ENCODE results near the gene RC3H1. TPM values are rescaled to one million over a fixed set of nuclear protein-coding genes. Genes with fewer than 3 reads are reported as not detected.

The RC3H1 gene
- total and polyA plus RNA-seq, 2 donors: 8.8 to 16.5 TPM

DNA sequence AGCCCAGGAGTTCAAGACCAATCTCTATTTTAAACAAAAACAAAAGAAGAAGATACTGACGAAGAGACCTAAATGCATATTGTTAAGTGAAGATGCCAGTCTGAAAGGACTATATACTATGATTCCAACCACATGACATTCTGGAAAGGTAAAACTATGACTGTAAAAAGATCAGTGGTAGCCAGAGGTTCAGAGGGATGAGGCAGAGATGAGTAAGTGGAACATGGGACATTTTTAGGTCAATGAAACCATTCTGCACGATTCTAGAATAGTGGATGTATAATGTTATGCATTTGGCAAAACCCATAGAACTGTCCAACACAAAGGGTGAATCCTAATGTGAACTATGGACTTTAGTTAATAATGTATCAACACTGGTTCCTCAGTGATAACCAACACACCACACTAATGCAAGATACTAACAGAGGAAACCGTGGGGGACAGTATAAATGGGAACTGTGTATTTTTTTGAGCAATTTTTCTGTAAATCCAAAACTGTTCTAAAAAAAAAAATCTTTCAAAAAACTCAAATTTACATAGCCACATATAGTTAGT lies 8.2 kb downstream of the RC3H1 start:
- no peak overlapping the region for H3K4me3 ChIP-seq (ENCODE audit: low read length in 2 of 2)
- H3K9me3 ChIP-seq (ENCODE audit: control insufficient read depth in 2 of 2, insufficient read depth in 1 of 2, low read length in 1 of 2): no peaks in the 10 kb centered on the region
- WGBS: 95% methylated on average over 3 of the region's 3 CpGs
- H3K4me1 ChIP-seq (ENCODE audit: control insufficient read depth in 2 of 2, insufficient read depth in 2 of 2, low read length in 2 of 2): peaks cover 0 to 5% of the 10 kb centered on the region in 2 donors
- no peak for DNase-seq (ENCODE audit: low read depth in 6 of 9, low spot score in 9 of 9)
- no peak overlapping the region for H3K27ac ChIP-seq (ENCODE audit: low read depth in 1 of 2, low read length in 1 of 2)
- peaks cover 0 to 2% of the 10 kb centered on the region in 2 donors for H3K36me3 ChIP-seq (ENCODE audit: control insufficient read depth in 2 of 2, insufficient read depth in 2 of 2, low read length in 1 of 2)
- no peaks in the 10 kb centered on the region for H3K27me3 ChIP-seq (ENCODE audit: control insufficient read depth in 2 of 2, insufficient read depth in 1 of 2, low read length in 1 of 2)

- no peaks in the 10 kb centered on the region for H3K4me1 ChIP-seq (ENCODE audit: control insufficient read depth in 2 of 2, insufficient read depth in 2 of 2, low read length in 2 of 2)
- H3K4me3 ChIP-seq (ENCODE audit: low read length in 2 of 2): no peak overlapping the region
- no peak overlapping the region for H3K27ac ChIP-seq (ENCODE audit: low read depth in 1 of 2, low read length in 1 of 2)
- H3K36me3 ChIP-seq (ENCODE audit: control insufficient read depth in 2 of 2, insufficient read depth in 2 of 2, low read length in 1 of 2): peaks cover 0 to 3% of the 10 kb centered on the region in 2 donors
- no peaks in the 10 kb centered on the region for H3K27me3 ChIP-seq (ENCODE audit: control insufficient read depth in 2 of 2, insufficient read depth in 1 of 2, low read length in 1 of 2)
- DNase-seq (ENCODE audit: low read depth in 6 of 9, low spot score in 9 of 9): no peak
- 84% methylated on average over 1 of the region's 1 CpG for WGBS
- no peaks in the 10 kb centered on the region for H3K9me3 ChIP-seq (ENCODE audit: control insufficient read depth in 2 of 2, insufficient read depth in 1 of 2, low read length in 1 of 2)
These were observed 13.2 kb downstream of the RC3H1 start for GRCh38 chr1:174008979-174009378.

- no peak overlapping the region for H3K4me3 ChIP-seq (ENCODE audit: low read length in 2 of 2)
- no peak for DNase-seq (ENCODE audit: low read depth in 6 of 9, low spot score in 9 of 9)
- H3K36me3 ChIP-seq (ENCODE audit: control insufficient read depth in 2 of 2, insufficient read depth in 2 of 2, low read length in 1 of 2): peaks cover 0 to 3% of the 10 kb centered on the region in 2 donors
- 97% methylated on average over 2 of the region's 2 CpGs for WGBS
- H3K27ac ChIP-seq (ENCODE audit: low read depth in 1 of 2, low read length in 1 of 2): no peak overlapping the region
- no peaks in the 10 kb centered on the region for H3K27me3 ChIP-seq (ENCODE audit: control insufficient read depth in 2 of 2, insufficient read depth in 1 of 2, low read length in 1 of 2)
- no peaks in the 10 kb centered on the region for H3K9me3 ChIP-seq (ENCODE audit: control insufficient read depth in 2 of 2, insufficient read depth in 1 of 2, low read length in 1 of 2)
- no peaks in the 10 kb centered on the region for H3K4me1 ChIP-seq (ENCODE audit: control insufficient read depth in 2 of 2, insufficient read depth in 2 of 2, low read length in 2 of 2)
These were observed 13.9 kb downstream of the RC3H1 start for GRCh38 chr1:174008269-174008668.

DNA sequence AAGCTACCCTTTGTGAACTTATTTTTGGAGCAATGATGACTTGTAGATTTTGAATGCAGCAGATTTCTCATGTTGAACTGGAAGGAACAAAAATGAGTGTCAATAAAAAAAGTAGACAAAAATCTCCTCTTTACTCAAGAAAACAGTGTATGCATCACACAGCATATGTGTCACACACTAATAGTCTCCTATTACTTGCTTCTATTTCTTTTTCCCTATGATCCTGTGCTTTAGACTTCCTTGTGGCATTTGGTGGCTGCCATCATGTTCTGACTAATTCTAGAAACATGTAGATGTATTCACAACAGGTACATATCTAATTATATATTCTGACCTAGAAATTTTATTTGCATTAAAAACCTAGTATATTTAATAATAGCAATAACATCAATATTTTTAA lies 14.3 kb downstream of the RC3H1 start:
- no peak overlapping the region for H3K27ac ChIP-seq (ENCODE audit: low read depth in 1 of 2, low read length in 1 of 2)
- no peaks in the 10 kb centered on the region for H3K27me3 ChIP-seq (ENCODE audit: control insufficient read depth in 2 of 2, insufficient read depth in 1 of 2, low read length in 1 of 2)
- no peak overlapping the region for H3K4me3 ChIP-seq (ENCODE audit: low read length in 2 of 2)
- H3K36me3 ChIP-seq (ENCODE audit: control insufficient read depth in 2 of 2, insufficient read depth in 2 of 2, low read length in 1 of 2): peaks cover 0 to 3% of the 10 kb centered on the region in 2 donors
- no peak for DNase-seq (ENCODE audit: low read depth in 6 of 9, low spot score in 9 of 9)
- no peaks in the 10 kb centered on the region for H3K4me1 ChIP-seq (ENCODE audit: control insufficient read depth in 2 of 2, insufficient read depth in 2 of 2, low read length in 2 of 2)
- no peaks in the 10 kb centered on the region for H3K9me3 ChIP-seq (ENCODE audit: control insufficient read depth in 2 of 2, insufficient read depth in 1 of 2, low read length in 1 of 2)

DNA sequence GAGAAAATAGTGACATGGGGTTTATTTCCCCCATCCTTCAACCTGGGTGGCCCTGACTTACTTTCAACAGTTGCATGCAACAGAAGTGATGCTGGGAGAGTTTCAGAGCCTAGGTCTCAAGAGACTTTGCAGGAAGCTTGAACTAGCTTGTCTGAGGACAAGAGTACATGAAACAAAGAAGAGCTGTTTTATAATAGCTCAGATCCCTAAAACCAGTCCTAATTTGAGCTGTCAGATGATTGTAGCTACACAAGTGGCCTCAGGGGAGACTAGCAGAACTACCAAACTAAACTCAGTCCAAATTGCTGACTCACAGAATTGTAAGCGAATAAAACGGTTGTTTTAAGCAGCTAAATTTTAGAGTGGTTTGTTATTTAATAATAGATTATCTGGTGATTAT lies 17.1 kb downstream of the RC3H1 start:
- H3K4me1 ChIP-seq (ENCODE audit: control insufficient read depth in 2 of 2, insufficient read depth in 2 of 2, low read length in 2 of 2): no peaks in the 10 kb centered on the region
- no peak overlapping the region for H3K27ac ChIP-seq (ENCODE audit: low read depth in 1 of 2, low read length in 1 of 2)
- H3K36me3 ChIP-seq (ENCODE audit: control insufficient read depth in 2 of 2, insufficient read depth in 2 of 2, low read length in 1 of 2): peaks cover 0 to 3% of the 10 kb centered on the region in 2 donors
- no peaks in the 10 kb centered on the region for H3K27me3 ChIP-seq (ENCODE audit: control insufficient read depth in 2 of 2, insufficient read depth in 1 of 2, low read length in 1 of 2)
- no peaks in the 10 kb centered on the region for H3K9me3 ChIP-seq (ENCODE audit: control insufficient read depth in 2 of 2, insufficient read depth in 1 of 2, low read length in 1 of 2)
- WGBS: 88% methylated on average over 2 of the region's 2 CpGs
- H3K4me3 ChIP-seq (ENCODE audit: low read length in 2 of 2): no peak overlapping the region
- DNase-seq (ENCODE audit: low read depth in 6 of 9, low spot score in 9 of 9): no peak

DNA sequence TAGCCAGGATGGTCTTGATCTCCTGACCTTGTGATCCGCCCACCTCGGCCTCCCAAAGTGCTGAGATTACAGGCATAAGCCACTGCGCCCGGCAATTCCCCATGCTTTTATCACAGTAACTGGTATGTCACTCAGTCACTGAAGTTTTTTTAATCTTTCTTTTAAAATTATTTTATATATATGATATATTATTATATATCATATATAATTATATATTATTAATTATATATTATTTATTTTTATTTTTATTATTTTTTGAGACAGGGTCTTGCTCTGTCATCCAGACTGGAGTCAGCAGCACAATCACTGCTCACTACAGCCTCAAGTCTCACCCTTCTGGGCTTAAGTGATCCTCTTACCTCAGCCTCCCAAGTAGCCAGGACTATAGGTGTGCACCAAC lies 18.3 kb downstream of the RC3H1 start:
- Histone ChIP-seq H3K9me3 (ENCODE audit: control insufficient read depth in 2 of 2, insufficient read depth in 1 of 2, low read length in 1 of 2) (no peaks in the 10 kb centered on the region), H3K36me3 (ENCODE audit: control insufficient read depth in 2 of 2, insufficient read depth in 2 of 2, low read length in 1 of 2) (peaks cover 0 to 3% of the 10 kb centered on the region in 2 donors), H3K27ac (ENCODE audit: low read depth in 1 of 2, low read length in 1 of 2) (no peak overlapping the region), H3K4me1 (ENCODE audit: control insufficient read depth in 2 of 2, insufficient read depth in 2 of 2, low read length in 2 of 2) (no peaks in the 10 kb centered on the region), H3K27me3 (ENCODE audit: control insufficient read depth in 2 of 2, insufficient read depth in 1 of 2, low read length in 1 of 2) (no peaks in the 10 kb centered on the region), H3K4me3 (ENCODE audit: low read length in 2 of 2) (no peak overlapping the region)
- WGBS: 97% methylated on average over 4 of the region's 4 CpGs
- DNase-seq (ENCODE audit: low read depth in 6 of 9, low spot score in 9 of 9): no peak

GRCh38 chr1:174001573-174001972 lies 20.6 kb downstream of the RC3H1 start:
- no peaks in the 10 kb centered on the region for H3K4me1 ChIP-seq (ENCODE audit: control insufficient read depth in 2 of 2, insufficient read depth in 2 of 2, low read length in 2 of 2)

DNA sequence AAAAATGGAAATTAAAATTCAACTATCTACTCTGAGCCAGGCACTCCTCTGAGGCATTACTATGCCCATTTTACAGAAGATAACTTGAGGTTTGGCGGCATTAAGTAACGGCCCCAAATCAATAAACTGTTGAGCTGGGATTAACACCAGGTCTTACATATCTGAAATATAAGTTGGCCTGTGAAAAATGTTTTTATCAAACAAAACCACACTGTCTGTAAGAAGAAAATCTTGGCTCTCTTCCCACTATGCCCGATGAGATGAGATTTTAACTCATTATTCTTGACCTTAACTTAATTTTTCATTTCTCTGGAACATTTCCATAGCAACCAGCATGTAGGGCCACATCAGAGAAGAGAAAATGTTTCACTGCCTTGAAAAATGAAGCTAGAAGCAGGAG lies 21.8 kb downstream of the RC3H1 start:
- Histone ChIP-seq H3K36me3 (ENCODE audit: control insufficient read depth in 2 of 2, insufficient read depth in 2 of 2, low read length in 1 of 2) (peaks cover 0 to 7% of the 10 kb centered on the region in 2 donors), H3K4me1 (ENCODE audit: control insufficient read depth in 2 of 2, insufficient read depth in 2 of 2, low read length in 2 of 2) (no peaks in the 10 kb centered on the region), H3K27ac (ENCODE audit: low read depth in 1 of 2, low read length in 1 of 2) (no peak overlapping the region), H3K27me3 (ENCODE audit: control insufficient read depth in 2 of 2, insufficient read depth in 1 of 2, low read length in 1 of 2) (no peaks in the 10 kb centered on the region), H3K4me3 (ENCODE audit: low read length in 2 of 2) (no peak overlapping the region), H3K9me3 (ENCODE audit: control insufficient read depth in 2 of 2, insufficient read depth in 1 of 2, low read length in 1 of 2) (no peaks in the 10 kb centered on the region)
- WGBS: 75% methylated on average over 3 of the region's 3 CpGs
- no peak for DNase-seq (ENCODE audit: low read depth in 6 of 9, low spot score in 9 of 9)

More at GRCh38 chr1:174001573-174001972, 20.6 kb downstream of the RC3H1 start:
- H3K27ac ChIP-seq (ENCODE audit: low read depth in 1 of 2, low read length in 1 of 2): no peak overlapping the region
- WGBS: 83% methylated on average over 3 of the region's 3 CpGs
- DNase-seq (ENCODE audit: low read depth in 6 of 9, low spot score in 9 of 9): no peak
- no peaks in the 10 kb centered on the region for H3K27me3 ChIP-seq (ENCODE audit: control insufficient read depth in 2 of 2, insufficient read depth in 1 of 2, low read length in 1 of 2)
- H3K4me3 ChIP-seq (ENCODE audit: low read length in 2 of 2): no peak overlapping the region
- H3K9me3 ChIP-seq (ENCODE audit: control insufficient read depth in 2 of 2, insufficient read depth in 1 of 2, low read length in 1 of 2): no peaks in the 10 kb centered on the region
- H3K36me3 ChIP-seq (ENCODE audit: control insufficient read depth in 2 of 2, insufficient read depth in 2 of 2, low read length in 1 of 2): peaks cover 0 to 6% of the 10 kb centered on the region in 2 donors

- H3K27ac ChIP-seq (ENCODE audit: low read depth in 1 of 2, low read length in 1 of 2): no peak overlapping the region
- H3K36me3 ChIP-seq (ENCODE audit: control insufficient read depth in 2 of 2, insufficient read depth in 2 of 2, low read length in 1 of 2): peaks cover 4 to 5% of the 10 kb centered on the region in 2 donors
- H3K4me1 ChIP-seq (ENCODE audit: control insufficient read depth in 2 of 2, insufficient read depth in 2 of 2, low read length in 2 of 2): no peaks in the 10 kb centered on the region
- H3K27me3 ChIP-seq (ENCODE audit: control insufficient read depth in 2 of 2, insufficient read depth in 1 of 2, low read length in 1 of 2): no peaks in the 10 kb centered on the region
- H3K9me3 ChIP-seq (ENCODE audit: control insufficient read depth in 2 of 2, insufficient read depth in 1 of 2, low read length in 1 of 2): no peaks in the 10 kb centered on the region
- DNase-seq (ENCODE audit: low read depth in 6 of 9, low spot score in 9 of 9): no peak
- 16% methylated on average over 1 of the region's 1 CpG for WGBS
- no peak overlapping the region for H3K4me3 ChIP-seq (ENCODE audit: low read length in 2 of 2)
These were observed 24.4 kb downstream of the RC3H1 start for GRCh38 chr1:173997791-173998190.
